Stimulated activated CD8-positive, alpha-beta memory T cell treated with anti-CD3 and anti-CD28 coated beads, Interleukin-4, amount 100 ng/mL, for 48 hours (primary cell): ENCODE data around the gene RALA.
"Not testable (repeated sequence)": the region's sequence is repeated elsewhere in the genome, so short reads cannot be mapped to it uniquely, and the experiment has no call there.

Experiments used
- DNase-seq: peaks from one replicate; pipeline ENCODE4 v3.0.0-alpha.2; 2020

RALA gene

DNA sequence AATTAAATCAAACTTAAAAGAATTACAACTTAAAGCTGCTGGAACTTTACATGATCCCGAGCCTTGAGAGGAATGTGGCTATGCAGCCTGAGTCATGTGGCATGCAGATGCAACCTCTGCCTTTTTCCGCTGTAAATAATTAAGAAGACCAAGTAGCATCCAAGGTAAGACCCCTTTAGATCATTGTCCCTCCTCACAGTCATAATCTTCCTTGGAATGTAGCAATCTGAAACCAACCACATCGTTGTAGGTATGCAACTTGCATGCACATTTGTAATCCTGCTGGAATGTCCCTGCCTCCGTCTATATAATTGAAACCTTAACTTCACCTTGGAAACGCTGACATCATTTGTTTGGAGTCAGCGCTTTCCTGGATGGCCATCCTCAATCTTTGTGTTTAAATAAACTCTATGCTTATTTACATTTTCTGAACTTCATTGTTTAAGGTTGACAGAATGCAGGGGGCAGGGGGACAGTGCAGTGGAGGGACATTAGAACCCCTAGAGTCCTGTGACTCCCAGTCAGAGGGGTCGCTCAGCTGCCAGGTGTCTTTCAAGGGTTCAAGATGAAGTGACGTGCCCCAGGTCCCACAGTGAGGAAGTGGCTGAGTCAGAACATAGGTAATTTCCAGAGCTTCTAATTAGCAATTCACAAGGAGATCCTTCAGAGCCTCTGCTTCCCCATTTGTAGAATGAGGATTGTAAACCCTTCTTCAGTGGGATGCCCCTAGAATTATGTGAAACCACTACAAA is 110.7 kb downstream of the RALA start:
- DNase-seq = no peak

- no peak for DNase-seq
Measured at GRCh38 chr7:39734633-39735004, 111.2 kb downstream of the RALA start.

DNA sequence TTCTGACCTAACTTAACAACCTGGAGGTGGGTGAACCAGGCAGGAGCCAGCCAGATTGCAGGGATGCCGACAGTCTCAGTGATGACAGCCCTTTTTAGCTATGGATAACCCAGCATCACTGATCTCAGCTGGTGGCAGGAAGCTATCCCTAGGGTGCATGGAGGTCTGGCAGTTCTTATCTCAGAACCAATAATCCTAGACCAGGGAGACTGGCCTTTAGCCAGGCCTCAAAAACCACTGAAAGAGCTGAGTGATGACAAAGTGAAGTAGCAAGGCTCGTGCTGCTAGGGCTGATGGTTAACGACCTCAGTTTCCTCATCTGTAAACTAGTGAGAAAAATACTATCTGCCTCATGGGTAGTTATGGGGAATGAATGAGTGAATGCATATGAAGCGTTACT is 112.5 kb downstream of the RALA start:
- DNase-seq = peak; percentile 51

GRCh38 chr7:39741942-39742623 is 118.7 kb downstream of the RALA start:
- peak; percentile 72 for DNase-seq

- DNase-seq = no peak
Measured at GRCh38 chr7:39744620-39745019, 121.2 kb downstream of the RALA start.

GRCh38 chr7:39745320-39745719 is 121.9 kb downstream of the RALA start:
- DNase-seq = no peak

DNA sequence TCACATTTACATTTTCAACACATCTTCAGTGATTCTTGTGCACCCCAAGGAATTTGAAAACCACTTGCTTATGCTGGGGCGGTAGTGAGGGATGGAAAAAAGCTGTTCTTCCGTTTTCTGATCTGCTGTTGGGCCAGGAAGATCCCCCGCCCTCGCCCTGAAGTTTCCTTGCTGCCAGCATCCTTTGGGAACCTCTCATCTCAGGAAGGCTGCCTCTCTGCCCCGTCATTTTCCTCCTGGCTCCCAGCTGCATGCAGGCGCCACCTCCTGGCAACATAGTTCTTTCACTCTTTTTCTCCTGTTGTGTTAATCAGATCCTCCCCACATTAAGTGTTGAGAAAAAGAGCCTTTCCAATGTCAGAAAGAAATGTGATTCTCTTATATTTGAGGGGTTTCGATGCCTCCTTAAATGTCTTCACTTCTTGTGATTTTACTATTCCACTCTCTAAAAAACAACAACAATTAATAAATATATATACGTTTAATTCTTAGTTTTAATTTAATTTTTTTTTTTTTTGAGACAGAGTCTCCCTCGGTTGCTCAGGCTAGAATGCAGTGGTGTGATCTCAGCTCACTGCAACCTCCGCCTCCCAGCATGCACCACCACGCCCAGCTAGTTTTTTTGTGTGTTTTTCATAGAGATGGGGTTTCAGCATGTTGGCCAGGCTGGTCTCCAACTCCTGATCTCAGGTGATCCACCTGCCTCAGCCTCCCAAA is 122.9 kb downstream of the RALA start:
- peak; percentile 62 for DNase-seq

GRCh38 chr7:39749177-39749576 is 125.8 kb downstream of the RALA start:
- no peak for DNase-seq

- no peak for DNase-seq
Measured at GRCh38 chr7:39749717-39750116, 126.3 kb downstream of the RALA start.

- DNase-seq = no peak
Measured at GRCh38 chr7:39750253-39751077, 127.1 kb downstream of the RALA start.

- DNase-seq = not testable (repeated sequence)
Measured at GRCh38 chr7:39753237-39753636, 129.9 kb downstream of the RALA start.

DNA sequence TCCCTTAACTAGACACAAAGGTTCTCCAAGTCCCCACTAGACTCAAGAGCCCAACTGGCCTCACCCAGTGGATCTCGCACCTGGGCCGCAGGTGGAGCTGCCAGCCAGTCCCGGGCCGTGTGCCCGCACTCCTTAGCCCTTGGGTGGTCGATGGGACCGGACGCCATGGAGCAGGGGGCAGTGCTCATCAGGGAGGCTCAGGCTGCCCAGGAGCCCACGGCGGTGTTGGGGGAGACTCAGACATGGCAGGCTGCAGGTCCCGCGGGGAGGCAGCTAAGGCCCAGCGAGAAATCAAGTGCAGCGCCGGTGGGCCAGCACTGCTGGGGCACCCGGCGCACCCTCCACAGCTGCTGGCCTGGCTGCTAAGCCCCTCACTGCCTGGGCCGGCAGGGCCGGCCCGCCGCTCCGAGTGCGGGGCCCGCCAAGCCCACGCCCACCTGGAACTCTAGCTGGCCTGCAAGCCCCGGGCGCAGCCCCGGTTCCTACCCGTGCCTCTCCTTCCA is 130.5 kb downstream of the RALA start:
- DNase-seq = no peak

GRCh38 chr7:39754326-39755120 is 131.2 kb downstream of the RALA start:
- DNase-seq = no peak

DNA sequence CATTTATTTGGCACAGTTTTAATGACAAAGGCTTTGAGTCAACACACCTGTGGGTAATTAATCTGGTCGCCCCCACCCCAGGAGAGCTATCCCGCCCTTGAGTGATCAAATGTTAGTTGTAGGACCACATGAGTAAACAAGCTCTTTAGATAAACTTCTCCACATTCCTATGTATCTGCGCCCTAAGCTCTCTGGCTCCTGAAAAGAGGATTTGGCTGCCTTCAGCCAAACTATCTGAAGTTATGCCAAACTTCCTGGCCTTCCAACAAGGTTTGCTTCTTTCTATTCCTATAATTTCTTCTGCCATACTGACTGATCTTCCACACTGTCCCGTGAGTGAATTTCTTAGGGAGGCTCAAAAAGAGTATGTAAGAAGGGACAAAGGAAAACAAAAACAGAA is 134.2 kb downstream of the RALA start:
- DNase-seq = no peak
